GM18519 (cell line): ENCODE measurements around the gene EGFL7.

Experiments
- ATAC-seq: cut with Tn5 transposase; IDR thresholded peaks from one replicate; pipeline ENCODE4 v1.9.1; 2021; ENCODE audit warnings: mild to moderate bottlenecking, moderate library complexity; ENCODE audit not compliant: unreplicated experiment, low FRiP score

Gene EGFL7

DNA sequence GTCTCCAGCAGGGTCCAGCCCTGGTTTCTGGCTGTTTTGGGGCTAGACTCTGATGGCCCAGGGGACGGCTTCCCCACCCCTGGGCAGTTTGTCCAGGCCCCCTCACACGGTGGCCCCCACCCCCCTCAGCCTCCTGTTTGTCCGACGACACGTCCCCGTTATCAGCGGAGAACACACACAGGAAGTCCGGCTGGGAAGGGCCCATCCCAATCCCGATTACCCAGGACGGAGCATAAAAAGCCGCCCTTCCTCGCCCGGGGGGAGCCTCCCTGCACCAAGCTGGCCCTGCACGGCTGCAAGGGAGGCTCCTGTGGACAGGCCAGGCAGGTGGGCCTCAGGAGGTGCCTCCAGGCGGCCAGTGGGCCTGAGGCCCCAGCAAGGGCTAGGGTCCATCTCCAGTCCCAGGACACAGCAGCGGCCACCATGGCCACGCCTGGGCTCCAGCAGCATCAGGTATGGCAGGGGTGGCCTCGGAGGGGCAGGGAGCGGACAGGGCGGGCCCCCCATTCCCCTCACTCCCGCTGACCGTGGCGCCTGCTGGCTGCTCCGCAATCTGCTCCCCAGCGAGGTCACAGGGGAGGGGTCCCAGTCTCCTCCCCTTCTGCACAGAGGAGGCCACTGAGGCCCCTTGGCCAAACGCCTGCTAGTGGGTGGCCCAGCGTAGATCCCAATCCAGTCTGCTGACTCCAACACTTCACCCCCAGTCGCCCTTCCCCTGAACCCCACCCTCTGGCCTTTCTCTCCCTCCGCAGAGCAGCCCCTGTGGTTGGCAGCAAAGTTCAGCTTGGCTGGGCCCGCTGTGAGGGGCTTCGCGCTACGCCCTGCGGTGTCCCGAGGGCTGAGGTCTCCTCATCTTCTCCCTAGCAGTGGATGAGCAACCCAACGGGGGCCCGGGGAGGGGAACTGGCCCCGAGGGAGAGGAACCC lies at the start of gene EGFL7:
TSS of gene EGFL7 (plus strand) at position 261 of the 926 bp plus-strand sequence. CDS start 5,367 bp downstream, outside the sequence.
- ATAC-seq: no peak

DNA sequence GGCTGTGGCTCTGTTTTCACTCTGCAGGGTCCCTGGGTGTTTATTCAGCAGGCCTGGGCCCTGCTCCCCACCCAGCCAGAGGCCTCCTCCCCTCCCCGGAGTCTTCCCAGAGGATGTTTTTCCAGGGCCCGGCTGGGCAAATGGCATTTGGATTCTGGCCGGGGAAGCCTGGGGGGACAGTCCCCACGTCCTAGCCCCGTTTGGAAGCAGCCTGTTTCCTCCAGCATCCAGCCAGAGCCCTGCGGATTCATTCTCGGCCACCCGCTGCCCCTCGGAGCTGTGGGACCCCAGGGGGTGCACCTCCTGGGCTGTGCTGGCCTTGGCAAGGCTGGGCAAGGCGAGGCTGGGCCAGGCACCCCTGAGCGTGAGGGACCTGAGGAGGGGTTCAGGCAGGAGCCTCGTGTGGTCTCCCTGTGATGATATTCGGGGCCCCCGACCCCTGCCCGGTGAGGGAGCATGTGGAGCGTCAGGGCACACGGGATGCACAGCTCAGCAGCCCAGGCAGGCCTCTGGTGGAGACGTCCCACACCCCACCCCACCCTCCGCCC lies 48.8 kb upstream of the EGFL7 start:
- no peak for ATAC-seq

DNA sequence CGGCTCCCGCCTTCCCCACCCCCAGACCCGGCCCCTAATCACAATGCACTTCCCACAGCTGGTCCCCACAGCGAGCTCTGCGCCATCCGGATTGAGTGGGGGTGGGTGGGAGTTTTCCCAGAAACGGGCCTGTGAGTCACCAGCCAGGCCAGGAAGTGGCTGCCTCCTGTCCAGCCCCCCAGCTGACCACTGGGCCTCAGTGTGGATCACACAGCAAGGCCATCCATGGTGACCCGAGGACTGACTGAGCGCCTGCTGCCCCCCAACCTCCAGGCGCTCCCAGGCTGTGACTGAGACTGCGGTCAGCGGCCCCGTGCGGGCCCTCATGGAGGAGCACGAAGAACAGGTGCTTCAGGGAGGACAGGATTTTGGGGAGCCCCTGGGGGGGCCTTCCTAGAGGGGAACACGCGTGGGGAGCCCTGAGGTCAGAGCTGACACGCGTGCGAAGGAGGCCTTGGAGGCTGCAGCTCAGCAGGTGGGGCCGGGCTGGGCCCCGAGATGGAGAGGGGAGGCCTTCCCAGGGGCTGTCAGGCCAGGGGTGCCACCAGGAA lies 48.3 kb upstream of the EGFL7 start:
- no peak for ATAC-seq

DNA sequence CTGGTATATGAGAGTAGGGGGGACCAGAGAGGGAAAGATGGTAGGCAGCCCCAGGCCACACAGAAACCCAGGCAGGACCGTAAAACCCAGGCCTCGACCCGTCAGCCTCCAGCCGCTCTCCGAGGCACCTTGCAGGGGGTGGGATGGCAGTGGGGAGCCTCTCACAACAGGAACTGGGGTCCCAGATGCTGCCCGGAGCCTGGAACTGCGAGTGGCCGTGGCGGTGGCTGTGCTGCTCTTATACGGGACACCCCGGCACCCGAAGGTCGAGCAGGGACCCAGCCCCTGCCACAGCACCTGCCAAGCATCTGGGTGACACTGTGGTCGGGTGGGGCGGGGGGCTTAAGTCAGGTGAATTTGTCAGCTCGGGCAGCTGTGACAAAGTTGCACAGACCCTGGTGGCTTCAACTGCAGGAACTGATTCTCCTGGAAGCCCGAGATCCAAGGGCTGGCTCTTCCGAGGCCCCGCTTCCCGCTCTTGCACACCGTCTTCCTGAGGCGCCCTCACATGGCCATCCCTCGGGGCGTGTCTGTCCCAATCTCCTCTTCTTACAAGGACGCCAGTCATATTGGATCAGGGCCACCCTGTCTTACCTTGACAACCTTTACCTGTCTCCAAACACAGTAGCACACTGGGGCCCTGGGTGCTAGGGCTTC lies 47.6 kb upstream of the EGFL7 start:
- ATAC-seq: no peak

DNA sequence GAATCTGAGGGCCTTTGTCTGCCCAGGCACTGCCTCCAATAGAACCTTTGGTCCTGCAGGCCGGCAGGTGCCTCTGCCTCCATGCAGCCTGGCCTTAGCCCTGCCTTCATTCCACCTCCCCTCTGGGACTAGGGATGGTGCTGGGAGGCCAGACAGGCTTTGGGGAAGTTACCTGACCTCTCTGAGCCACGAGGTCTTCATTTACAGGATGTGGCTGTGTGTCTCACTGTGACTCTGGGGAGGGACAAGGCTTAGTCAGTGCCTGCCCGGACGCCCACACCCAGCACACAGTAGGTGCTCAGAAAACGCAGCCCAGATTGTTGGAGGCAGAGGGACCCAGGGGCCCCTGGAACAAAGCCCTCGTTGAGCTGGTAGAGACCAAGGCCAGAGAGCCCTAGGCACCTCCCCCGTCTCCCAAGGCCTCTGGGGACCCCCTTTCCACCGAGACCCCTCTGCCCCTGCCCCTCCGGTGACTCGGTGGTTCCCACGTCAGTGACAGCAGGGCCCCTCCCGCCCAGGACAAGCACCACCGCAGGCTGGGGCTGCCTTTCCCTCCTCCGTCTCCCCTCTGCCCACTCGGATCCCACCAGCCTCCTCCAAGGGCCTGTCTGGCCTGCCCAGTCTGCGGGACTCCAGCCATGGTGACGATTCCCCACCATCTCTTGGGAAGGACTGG lies 46.9 kb upstream of the EGFL7 start:
- ATAC-seq: no peak

DNA sequence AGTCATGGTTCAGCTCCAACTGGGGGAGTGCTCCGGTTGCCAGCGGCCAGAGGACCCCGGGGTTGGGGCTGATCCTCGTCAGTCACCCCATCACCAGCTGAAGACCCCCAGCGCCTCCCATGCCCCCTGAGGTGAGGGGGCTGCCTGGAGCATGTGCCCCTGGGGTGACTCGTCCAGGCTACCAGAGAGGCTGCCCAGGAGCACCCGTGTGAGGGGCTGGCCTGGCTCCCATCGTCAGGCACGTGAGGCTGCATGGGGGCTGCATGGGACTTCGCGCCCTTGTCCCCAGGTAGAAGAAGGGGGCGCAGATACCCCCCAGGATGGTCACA lies 46.4 kb upstream of the EGFL7 start:
- ATAC-seq: no peak

DNA sequence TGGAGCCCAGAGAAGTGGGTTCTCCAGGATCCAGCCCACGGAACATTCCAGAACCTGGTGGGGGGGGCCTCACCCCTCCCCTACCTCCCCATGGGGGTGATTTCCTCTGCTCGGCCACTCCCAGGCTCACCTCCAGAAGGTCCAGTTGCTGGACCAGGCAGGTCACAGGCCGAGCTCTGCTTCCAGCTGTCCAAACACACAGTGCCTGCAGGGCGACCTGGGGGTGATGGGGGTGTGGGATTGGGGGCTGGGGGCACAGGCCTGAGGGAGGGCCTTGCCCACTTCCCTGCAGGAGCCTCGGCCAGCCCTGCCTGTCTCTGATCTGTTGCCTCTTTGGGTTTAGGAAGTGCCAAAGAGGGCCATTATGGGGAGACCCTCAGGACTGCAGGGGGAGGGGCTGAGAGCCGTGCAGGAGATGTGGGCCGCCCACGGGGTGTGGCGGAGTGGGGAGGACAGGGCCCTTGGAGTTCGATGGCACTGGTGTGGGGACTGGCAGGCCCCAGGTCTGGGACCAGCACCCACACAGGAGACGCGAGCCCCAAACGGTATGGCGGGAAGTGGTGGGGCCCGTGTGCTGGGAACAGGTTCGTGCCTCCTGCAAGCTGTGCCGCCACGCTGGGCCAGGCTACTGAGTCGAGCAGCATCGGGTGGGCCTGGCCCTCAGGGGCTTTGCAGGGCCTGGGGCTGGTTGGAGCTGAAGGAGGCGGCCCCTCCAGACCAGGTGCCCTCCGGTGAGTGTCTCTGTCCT lies 45.6 kb upstream of the EGFL7 start:
- ATAC-seq: no peak

DNA sequence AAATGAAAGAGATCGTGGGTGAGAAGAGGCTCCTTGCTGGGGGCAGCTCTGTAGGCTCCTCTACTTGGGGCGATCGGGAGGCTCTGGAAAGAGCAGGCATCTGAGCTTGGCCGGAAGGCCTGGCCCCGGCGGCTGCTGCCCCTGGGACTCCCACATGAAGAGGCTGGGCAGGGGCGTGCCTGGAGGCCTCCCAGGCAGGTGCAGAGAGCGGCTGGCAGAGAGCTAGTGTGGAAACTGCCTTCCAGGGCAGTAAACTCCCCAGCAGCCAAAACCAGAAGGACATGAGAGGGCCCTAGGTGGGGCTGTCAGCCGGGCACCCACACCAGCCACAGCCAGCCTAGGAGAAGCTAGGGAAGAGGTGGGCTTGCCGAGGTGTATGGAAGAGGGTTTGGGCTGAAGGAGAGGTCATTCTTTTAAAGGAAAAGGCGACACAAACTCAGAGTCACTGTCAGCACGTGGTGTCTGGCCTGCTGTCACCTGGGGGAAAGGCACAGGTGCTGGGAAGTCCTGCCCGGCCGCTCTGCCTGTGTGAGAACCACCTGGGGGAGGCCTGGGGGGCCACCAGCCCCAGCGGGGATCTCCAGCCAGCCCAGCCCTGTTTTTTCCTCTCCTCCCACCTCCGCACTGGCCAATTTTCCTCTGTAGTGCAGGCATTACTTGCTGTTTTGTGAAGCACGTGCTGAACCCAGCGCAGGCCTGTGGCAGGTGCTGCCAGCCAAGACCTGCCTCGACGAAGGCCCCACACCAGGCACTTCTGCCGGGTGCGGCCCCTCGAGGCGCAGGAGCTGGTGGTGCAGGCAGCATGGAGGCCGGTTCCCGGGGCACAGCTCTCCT lies 44.8 kb upstream of the EGFL7 start:
- ATAC-seq: no peak

DNA sequence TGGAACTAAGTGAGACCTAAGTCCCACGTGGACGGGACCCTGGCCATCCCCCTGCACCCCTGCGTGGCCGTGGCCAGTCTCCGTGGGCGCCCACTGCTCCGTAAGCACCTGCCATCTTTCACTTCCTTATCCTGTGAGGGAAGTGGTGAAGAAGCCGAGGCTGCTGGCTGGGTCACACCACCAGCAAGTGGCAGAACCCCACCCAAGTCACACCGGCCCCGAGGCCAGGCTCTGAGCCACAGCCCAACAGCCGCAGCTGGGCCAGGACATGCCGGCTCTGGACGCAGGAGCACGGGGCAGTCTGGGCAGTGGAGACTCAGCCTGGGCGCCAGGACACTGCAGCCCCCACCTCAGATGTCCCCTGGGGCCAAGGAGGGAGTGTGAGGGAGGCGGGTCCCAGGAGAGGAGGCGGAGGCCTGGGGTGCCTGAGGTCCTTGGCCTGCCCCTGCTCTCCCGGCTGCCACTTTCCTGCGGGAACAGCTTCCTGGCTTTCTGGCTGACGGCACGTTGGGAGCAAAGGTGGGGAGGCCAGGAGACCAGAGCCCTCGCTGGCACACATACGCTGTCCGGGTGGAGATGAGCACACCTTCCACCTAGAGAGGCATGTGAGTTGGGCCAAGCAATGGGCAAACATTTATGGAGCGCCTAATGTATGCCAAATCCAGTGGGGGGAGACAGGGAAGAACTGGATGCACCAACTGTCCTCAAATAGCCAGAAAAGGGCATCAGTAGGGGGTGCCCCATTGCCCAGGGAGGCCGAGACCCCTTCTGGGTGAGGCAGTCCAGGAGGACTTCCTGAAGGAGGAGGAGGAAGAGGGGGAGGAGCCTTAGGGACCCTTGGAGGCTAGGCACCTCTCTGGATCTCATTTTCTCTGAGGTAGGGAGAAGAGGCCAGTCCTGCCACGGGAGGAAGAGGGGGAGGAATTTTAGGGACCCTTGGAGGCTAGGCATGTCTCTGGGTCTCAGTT lies 43.9 kb upstream of the EGFL7 start:
- no peak for ATAC-seq

DNA sequence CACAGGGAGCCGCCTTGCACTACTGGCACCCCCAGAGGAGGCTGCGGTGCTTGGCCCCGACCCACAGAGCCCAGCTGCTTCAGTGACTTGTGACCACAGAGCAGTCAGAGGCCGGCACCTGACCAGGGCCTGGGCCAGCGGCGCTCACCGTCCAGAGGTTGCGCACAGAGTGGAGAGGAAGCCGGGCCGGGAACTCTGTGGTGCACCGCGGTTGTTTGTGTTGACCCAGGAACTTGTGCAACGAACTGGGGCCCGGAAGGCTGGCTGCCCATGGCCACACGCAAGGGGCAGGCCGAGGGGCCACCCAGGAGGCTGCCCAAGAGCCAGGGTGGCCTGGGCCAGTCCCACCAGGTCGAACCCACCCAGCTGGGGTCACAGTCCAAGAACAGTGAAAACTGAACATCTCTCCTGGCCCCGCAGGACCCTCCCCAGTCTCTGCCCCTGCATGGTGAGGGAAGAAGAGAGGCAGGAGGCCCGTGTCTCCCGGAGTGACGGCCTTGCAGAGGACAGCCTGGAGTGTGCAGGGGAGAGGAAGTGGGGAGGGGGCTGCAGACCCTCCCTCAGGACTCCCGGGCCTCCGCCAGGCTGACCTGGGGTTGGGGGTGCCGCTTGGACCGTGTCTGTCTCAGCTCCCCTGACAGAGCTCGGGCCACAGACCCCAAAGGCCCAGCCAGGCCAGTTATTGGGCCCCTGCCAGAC lies 42.8 kb upstream of the EGFL7 start:
- ATAC-seq: no peak

DNA sequence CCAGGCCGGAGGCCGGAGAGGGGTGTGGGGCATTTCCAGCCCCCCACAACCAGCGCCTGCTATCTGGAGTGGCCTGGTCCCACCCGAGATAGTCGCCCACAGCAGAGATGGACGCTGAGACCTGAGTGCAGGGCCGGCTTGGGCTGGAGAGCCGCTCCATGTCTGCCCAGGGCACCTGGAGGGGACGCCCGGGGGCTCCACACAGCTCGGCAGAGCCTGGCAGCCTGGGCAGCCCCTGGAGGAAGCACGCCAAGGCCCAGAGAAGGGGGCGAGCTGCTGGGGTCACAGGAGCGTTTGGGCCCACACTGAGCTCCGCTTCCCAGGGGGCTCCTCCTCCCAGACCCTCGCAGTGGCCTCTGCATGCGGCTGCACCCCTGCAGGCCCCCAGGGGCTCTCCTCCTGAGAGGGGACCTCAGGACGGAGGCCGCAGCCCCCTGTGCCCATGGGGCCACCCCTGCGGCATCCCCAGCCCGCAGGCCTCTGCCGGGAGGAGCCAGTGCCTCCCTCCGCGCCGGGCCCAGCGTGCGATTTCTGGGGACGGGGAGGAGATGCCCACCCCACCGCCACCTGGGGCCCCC lies 42.2 kb upstream of the EGFL7 start:
- no peak for ATAC-seq

DNA sequence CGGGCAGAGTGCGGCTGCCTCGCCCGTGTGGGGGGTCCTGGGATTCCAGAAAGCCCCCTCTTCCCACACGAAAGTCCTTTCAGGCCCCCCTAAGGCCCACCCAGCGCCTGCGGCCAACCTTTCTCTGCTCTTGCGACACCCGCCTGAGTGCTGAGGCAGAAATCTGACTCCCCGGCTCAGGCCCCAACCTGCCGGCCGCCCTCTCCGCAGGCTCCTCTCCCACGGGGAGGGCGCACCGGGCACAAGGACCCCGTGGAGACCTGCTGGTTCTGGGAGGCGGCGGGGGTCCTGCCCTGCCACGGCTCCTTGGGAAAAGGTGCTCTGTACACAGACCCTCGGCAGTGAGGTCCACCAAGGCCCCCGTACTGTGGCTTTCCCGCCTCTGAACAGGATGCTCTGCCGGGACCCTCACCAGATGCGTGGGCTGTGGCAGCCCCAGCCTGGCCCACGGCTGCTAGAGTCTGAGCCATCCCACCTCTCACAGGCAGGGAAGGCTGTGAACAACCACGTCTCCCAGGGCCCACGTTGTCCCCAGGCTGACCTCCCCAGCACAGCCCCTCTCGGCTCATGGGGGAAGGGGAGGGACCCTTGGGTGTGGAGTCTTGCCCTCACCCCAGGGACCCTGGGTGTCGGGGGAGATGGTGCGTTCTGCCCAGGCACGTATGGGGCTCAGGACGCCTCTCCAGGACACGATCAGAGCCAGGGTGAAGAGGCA lies 41.5 kb upstream of the EGFL7 start:
- ATAC-seq: no peak

DNA sequence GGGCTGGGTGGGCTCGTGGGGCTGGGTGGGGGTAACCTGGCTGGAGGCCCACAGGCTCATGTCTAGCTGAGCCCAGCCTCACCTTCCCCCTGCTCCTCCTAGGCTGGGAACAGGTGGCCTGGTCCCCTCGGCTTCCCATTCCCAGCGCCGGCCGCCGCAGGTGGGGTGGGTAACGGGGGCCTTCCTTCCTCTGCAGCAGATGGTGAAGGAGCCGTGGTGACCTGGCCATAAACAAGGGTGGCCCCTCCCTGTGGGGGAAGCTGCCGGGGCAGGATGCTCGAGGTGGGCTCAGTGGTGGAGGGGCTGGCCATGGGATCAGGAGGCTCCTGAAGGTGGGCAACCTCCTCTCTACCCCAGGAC lies 41.0 kb upstream of the EGFL7 start:
- no peak for ATAC-seq

DNA sequence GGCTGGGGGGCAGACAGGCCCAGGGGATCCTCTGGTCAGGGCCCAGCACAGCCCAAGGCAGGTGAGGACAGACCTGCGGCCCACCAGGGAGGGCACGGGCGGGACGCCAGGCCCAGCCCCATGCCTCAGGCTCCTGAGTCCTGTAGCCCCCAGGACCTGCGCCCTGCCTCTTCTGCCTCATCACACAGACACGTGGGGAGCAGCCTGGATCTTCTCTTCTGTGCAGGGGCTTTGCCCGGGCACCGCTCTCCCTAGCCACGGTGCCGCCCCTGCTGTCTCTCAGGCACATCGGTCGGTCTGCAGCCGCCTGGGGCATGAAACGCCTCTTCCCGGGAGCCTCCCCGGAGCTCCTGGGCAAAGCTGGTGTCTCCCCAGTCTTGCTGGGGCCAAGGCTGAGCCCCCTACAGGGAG lies 40.2 kb upstream of the EGFL7 start:
- no peak for ATAC-seq

DNA sequence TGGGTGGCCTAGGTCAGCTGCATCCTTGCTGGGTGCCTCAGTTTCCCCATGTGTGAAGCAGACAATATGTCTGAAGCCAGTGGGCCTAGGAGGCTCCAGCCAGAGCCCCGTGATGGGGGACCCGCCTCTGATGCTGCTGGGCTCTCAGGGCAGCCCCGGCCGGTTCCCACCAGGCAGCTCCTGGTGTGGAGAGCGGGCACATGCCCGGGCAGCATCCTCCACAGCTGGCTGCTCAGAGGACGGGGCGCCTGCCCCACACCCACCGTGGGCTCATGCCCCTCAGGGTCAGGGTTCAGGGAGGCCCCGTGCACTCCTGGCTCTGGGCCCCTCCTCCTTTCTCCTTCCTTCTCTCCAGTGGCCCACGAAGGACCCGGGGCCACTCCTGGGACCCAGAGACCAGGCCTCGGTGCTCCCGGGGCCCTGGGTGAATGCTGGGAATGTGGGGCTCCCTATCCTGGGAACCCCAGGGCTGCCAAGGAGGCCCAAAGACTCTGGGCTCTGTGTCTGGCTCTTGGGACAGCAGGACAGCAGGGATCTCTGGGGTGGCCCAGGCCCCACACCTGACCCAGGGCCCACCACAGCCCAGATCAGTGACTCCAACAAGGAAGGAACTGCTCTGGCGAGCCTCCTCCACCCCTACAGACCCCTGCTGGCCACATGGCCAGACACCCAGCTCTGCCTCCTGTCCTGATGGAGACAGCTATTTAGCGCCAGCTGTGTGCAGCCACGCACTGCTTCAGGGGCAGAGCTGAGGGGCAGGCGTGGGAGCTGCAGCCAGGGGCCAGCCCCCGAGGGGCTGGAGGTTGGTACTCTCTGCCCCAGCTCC lies 39.5 kb upstream of the EGFL7 start:
- no peak for ATAC-seq

DNA sequence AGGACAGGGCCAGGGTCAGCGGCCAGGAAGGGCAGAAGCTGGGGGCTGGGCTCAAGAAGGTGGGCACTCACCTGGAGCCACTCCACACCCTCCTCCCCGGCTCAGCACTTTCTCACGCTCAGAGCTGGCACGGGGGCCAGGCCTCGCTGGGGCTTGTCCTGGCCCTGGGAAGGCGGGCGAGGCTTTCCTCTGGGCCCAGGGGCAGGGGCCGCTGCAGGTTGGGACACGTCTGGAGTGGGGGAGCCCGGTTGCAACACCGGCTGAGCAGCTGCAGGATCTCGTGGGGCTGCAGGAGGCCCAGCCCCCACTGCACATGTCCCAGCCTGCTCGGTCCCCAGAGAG lies 38.9 kb upstream of the EGFL7 start:
- ATAC-seq: no peak
